Measurements from ENCODE around the gene ATP5F1D. TPM values are rescaled to one million over a fixed set of nuclear protein-coding genes. Genes with fewer than 3 reads are reported as not detected.
A peak's percentile ranks its signal among the peaks of the same experiment; 100 is the strongest.

Gene ATP5F1D
- total RNA-seq, 1 experiment from 2014 or later: 179 TPM

- TF ChIP-seq CTCF (conservative IDR thresholded peaks at IDR 0.05): no peak
These were observed 29.4 kb downstream of the ATP5F1D start for GRCh38 chr19:1270854-1271527.

More at GRCh38 chr19:1270854-1271527, 29.4 kb downstream of the ATP5F1D start:
- Histone ChIP-seq H3K4me2 (ENCODE audit: insufficient read depth, insufficient read length, low read length) (no peak overlapping the region), H2BK12ac (ENCODE audit: insufficient read length, low read depth, low read length) (no peak overlapping the region), H3K56ac (ENCODE audit: insufficient read length, low read depth, low read length) (no peak overlapping the region), H4K20me1 (ENCODE audit: control insufficient read depth, insufficient read depth, insufficient read length) (no peaks in the 10 kb centered on the region), H3K79me1 (ENCODE audit: insufficient read depth, low read depth, low read length, poor library complexity, severe bottlenecking) (peaks cover 9% of the 10 kb centered on the region), H2AFZ (ENCODE audit: low read length) (no peak overlapping the region), H2AK5ac (ENCODE audit: insufficient read length, low read length) (no peak overlapping the region), H4K5ac (ENCODE audit: insufficient read length, low read depth, low read length) (no peak overlapping the region), H4K91ac (ENCODE audit: insufficient read length, low read depth, low read length) (no peak overlapping the region), H3K79me2 (ENCODE audit: insufficient read depth, low read length) (peaks cover 4% of the 10 kb centered on the region; the same call in 1 of the 2 replicates), H3K23ac (ENCODE audit: insufficient read length, low read depth, low read length) (no peak overlapping the region), H2BK120ac (ENCODE audit: low read depth, low read length, poor library complexity, severe bottlenecking) (no peak overlapping the region), H3K27me3 (ENCODE audit: insufficient read depth, low read length) (no peaks in the 10 kb centered on the region), H2BK5ac (ENCODE audit: insufficient read length, low read length) (no peak overlapping the region), H3K4me1 (ENCODE audit: insufficient read depth, low read length) (no peaks in the 10 kb centered on the region; the same call in 1 of the 2 replicates), H3T11ph (ENCODE audit: low read length) (no peak overlapping the region), H3K18ac (ENCODE audit: insufficient read length, low read depth, low read length) (no peak overlapping the region), H4K8ac (replicated peaks; ENCODE audit: insufficient read length, low read depth, low read length) (no peak overlapping the region), H2BK20ac (ENCODE audit: low read depth, low read length, poor library complexity, severe bottlenecking) (no peak overlapping the region), H3K14ac (ENCODE audit: insufficient read depth, low read length) (no peak overlapping the region), H3K9ac (ENCODE audit: extremely low read depth, insufficient read length, low read length) (no peak overlapping the region), H3K27ac (ENCODE audit: insufficient read length, low read depth, low read length) (no peak overlapping the region), H3K9me3 (ENCODE audit: control insufficient read depth, low read depth, low read length) (no peaks in the 10 kb centered on the region), H3K23me2 (ENCODE audit: insufficient read length, low read depth, low read length, poor library complexity, severe bottlenecking) (peaks cover 19% of the 10 kb centered on the region), H2BK15ac (ENCODE audit: low read depth, low read length) (no peak overlapping the region), H3K4ac (ENCODE audit: low read depth, low read length) (no peak overlapping the region)
- no peak for DNase-seq
- Mint-ChIP-seq H3K36me3 (ENCODE audit: insufficient read depth in 1 of 3, low read depth in 3 of 3) (peaks cover 36 to 49% (median 46%) of the 10 kb centered on the region in 3 experiments), H3K9me3 (no peaks in the 10 kb centered on the region), H3K27me3 (ENCODE audit: low read depth) (peaks cover 13% of the 10 kb centered on the region), H3K27ac (peak overlapping the region; percentile 70 to 99 (median 95); a peak in 5 of 7 replicates), H3K4me3 (peak overlapping the region; percentile 85 to 90), H3K4me1 (peaks cover 47 to 57% of the 10 kb centered on the region in 2 experiments)
- WGBS (ENCODE audit: extremely low coverage, insufficient read length, low lambda C conversion rate): no CpG with 5 or more reads among the region's 26 CpGs

All from H9 (cell line).